ENCODE measurements around the gene RGL4. TPM values are rescaled to one million over a fixed set of nuclear protein-coding genes. Genes with fewer than 3 reads are reported as not detected.
"Not testable (repeated sequence)": the region's sequence is repeated elsewhere in the genome, so short reads cannot be mapped to it uniquely, and the experiment has no call there.

RGL4 gene
- total RNA-seq, 1 donor from 2014 or later = not detected

GRCh38 chr22:23670378-23671295 is 20.2 kb upstream of the RGL4 start:
- Histone ChIP-seq H3K4me2 (ENCODE audit: low read length) (no peak overlapping the region), H3K79me2 (ENCODE audit: insufficient read depth, low read length) (no peaks in the 10 kb centered on the region), H3K4me1 (ENCODE audit: insufficient read depth, low read length) (no peaks in the 10 kb centered on the region), H3K4me3 (ENCODE audit: insufficient read depth, low read depth, low read length) (no peak overlapping the region), H4K20me1 (ENCODE audit: insufficient read depth, low read length) (peaks cover 3% of the 10 kb centered on the region), H3K27me3 (ENCODE audit: insufficient read depth, low read length) (no peaks in the 10 kb centered on the region), H2AFZ (ENCODE audit: low read depth, low read length) (no peak overlapping the region), H3K9me3 (ENCODE audit: insufficient read depth, low read depth, low read length) (no peaks in the 10 kb centered on the region), H3K36me3 (ENCODE audit: insufficient read depth, low read length) (no peaks in the 10 kb centered on the region), H3K9ac (ENCODE audit: low read length) (no peak overlapping the region), H3K27ac (ENCODE audit: low read depth, low read length) (no peak overlapping the region)
- DNase-seq (ENCODE audit: low read depth) = no peak
- Mint-ChIP-seq H3K4me3 (ENCODE audit: unreplicated experiment) (no peak overlapping the region), H3K4me1 (ENCODE audit: low read depth, unreplicated experiment) (no peaks in the 10 kb centered on the region), H3K36me3 (ENCODE audit: low read depth, unreplicated experiment) (peaks cover 1% of the 10 kb centered on the region), H3K27me3 (ENCODE audit: low read depth, unreplicated experiment) (no peaks in the 10 kb centered on the region), H3K9me3 (ENCODE audit: unreplicated experiment) (peaks cover 2% of the 10 kb centered on the region), H3K27ac (ENCODE audit: unreplicated experiment) (no peak overlapping the region)
- TF ChIP-seq EZH2 (IDR thresholded peaks at IDR 0.05; ENCODE audit: insufficient read depth, low read length) = no peak
- no peak for TF ChIP-seq CTCF (IDR thresholded peaks at IDR 0.05; ENCODE audit: insufficient read depth, low read depth, low read length)
- no peak for FAIRE-seq

GRCh38 chr22:23671387-23671786 is 19.4 kb upstream of the RGL4 start:
- H3K9me3 Mint-ChIP-seq (ENCODE audit: unreplicated experiment); H3K27ac Mint-ChIP-seq (ENCODE audit: unreplicated experiment); H3K79me2 ChIP-seq (ENCODE audit: insufficient read depth, low read length); H2AFZ ChIP-seq (ENCODE audit: low read depth, low read length); H3K27ac ChIP-seq (ENCODE audit: low read depth, low read length); DNase-seq (ENCODE audit: low read depth); H3K27me3 Mint-ChIP-seq (ENCODE audit: low read depth, unreplicated experiment); H3K36me3 Mint-ChIP-seq (ENCODE audit: low read depth, unreplicated experiment); H3K9ac ChIP-seq (ENCODE audit: low read length); FAIRE-seq; H3K4me3 ChIP-seq (ENCODE audit: insufficient read depth, low read depth, low read length); H3K36me3 ChIP-seq (ENCODE audit: insufficient read depth, low read length); H3K27me3 ChIP-seq (ENCODE audit: insufficient read depth, low read length); H3K9me3 ChIP-seq (ENCODE audit: insufficient read depth, low read depth, low read length); H3K4me1 ChIP-seq (ENCODE audit: insufficient read depth, low read length); H3K4me3 Mint-ChIP-seq (ENCODE audit: unreplicated experiment); H3K4me2 ChIP-seq (ENCODE audit: low read length); H3K4me1 Mint-ChIP-seq (ENCODE audit: low read depth, unreplicated experiment); H4K20me1 ChIP-seq (ENCODE audit: insufficient read depth, low read length): not testable (repeated sequence)

GRCh38 chr22:23672307-23673049 is 18.3 kb upstream of the RGL4 start:
- not testable (repeated sequence) for H3K9me3 ChIP-seq (ENCODE audit: insufficient read depth, low read depth, low read length); H3K36me3 ChIP-seq (ENCODE audit: insufficient read depth, low read length); H3K4me3 ChIP-seq (ENCODE audit: insufficient read depth, low read depth, low read length); H2AFZ ChIP-seq (ENCODE audit: low read depth, low read length); FAIRE-seq; H3K4me3 Mint-ChIP-seq (ENCODE audit: unreplicated experiment); H3K27ac ChIP-seq (ENCODE audit: low read depth, low read length); H3K4me1 Mint-ChIP-seq (ENCODE audit: low read depth, unreplicated experiment); H3K9ac ChIP-seq (ENCODE audit: low read length); H3K27me3 Mint-ChIP-seq (ENCODE audit: low read depth, unreplicated experiment); H3K27me3 ChIP-seq (ENCODE audit: insufficient read depth, low read length); H4K20me1 ChIP-seq (ENCODE audit: insufficient read depth, low read length); H3K36me3 Mint-ChIP-seq (ENCODE audit: low read depth, unreplicated experiment); H3K4me2 ChIP-seq (ENCODE audit: low read length); DNase-seq (ENCODE audit: low read depth); H3K9me3 Mint-ChIP-seq (ENCODE audit: unreplicated experiment); H3K27ac Mint-ChIP-seq (ENCODE audit: unreplicated experiment); H3K79me2 ChIP-seq (ENCODE audit: insufficient read depth, low read length); H3K4me1 ChIP-seq (ENCODE audit: insufficient read depth, low read length)

Data from astrocyte (in vitro differentiated cells and primary cell).